GM23248 (cell line): ENCODE measurements around the gene BCAS1.

Experiments
- EZH2 ChIP-seq: fragments of 200-600 bp; sonication (generic); IDR thresholded peaks from 2 replicates; pipeline ENCODE4 v1.6.1; 2018; ENCODE audit warnings: antibody characterized with exemption, mild to moderate bottlenecking; ENCODE audit not compliant: insufficient read depth, poor library complexity, severe bottlenecking
- EZH2phosphoT487 ChIP-seq: fragments of 200-600 bp; sonication (generic); IDR thresholded peaks from 2 replicates; pipeline ENCODE4 v1.6.1; 2018; ENCODE audit warnings: antibody characterized with exemption, moderate library complexity, mild to moderate bottlenecking, low read depth; ENCODE audit not compliant: insufficient read depth

DNA sequence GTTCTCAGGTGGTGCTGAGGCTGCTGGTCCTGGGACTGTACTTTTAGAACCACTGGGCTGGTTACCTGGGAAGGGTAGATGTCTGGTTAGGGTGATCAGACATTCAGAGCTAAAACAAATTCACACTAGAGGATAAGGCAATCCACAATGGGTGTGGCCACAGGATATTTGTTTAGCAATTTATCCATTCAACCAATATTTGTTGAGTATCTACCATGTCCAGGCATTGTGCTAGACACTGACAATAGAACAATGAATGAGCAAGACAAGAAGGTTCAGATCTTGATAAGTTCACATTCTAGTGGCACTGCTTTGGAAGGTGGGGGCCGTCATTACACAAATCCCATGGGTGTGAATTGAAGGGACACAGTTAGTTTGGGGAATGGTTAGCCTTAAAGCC lies 131.7 kb downstream of the BCAS1 start:
- TF ChIP-seq EZH2: no peak
- TF ChIP-seq EZH2phosphoT487: no peak
